ENCODE measurements around the gene RBM25. TPM values are rescaled to one million over a fixed set of nuclear protein-coding genes. Genes with fewer than 3 reads are reported as not detected.

RBM25 gene
- total and polyA plus RNA-seq, 4 donors: 8.4 to 26.2 (median 22.2) TPM

DNA sequence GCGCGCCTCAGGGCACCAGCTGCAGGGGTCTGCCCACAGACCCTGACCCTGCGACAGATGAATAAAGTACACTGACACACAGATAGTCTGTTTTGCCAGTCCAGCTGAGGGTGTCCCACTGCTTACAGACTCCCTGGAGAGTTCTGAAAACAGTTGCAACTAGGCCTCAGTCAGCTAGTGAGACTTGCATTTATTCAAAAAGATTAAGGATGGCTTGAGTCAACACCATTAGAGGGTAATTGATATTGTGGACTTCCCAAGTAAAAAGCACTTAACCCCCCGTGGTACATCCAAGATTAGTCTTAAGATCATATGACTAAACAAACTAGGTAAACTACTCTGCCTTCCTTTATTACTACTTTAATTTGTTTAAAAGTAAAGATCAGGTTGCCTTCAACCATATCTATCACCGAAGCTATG is 66.8 kb downstream of the RBM25 start (continued):
- TF ChIP-seq, protein P1, sequence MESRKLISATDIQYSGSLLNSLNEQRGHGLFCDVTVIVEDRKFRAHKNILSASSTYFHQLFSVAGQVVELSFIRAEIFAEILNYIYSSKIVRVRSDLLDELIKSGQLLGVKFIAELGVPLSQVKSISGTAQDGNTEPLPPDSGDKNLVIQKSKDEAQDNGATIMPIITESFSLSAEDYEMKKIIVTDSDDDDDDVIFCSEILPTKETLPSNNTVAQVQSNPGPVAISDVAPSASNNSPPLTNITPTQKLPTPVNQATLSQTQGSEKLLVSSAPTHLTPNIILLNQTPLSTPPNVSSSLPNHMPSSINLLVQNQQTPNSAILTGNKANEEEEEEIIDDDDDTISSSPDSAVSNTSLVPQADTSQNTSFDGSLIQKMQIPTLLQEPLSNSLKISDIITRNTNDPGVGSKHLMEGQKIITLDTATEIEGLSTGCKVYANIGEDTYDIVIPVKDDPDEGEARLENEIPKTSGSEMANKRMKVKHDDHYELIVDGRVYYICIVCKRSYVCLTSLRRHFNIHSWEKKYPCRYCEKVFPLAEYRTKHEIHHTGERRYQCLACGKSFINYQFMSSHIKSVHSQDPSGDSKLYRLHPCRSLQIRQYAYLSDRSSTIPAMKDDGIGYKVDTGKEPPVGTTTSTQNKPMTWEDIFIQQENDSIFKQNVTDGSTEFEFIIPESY (IDR thresholded peaks at IDR 0.05): no peak

DNA sequence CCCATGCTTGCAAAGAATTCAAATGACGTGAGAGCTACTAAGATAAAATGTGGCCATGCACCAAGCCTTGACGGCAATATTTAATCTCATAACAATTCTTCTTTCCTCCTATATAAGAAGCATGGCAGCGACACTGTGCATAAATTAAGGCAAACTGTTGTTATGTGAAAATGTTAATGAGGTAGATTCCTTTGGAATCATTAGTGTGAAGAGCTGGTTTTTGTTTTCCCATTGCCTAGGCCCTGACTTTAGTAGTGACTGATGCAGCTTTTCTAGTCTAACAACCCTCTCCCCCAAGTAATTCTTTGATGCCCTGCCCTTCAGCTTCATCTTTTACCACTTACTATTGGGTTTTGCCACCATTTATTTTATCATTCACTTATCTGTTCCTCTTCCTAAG is 67.4 kb downstream of the RBM25 start:
- DNase-seq (ENCODE audit: low spot score): no peak
- Histone ChIP-seq H3K9me3 (ENCODE audit: control insufficient read depth in 4 of 4, low read length in 3 of 4) (no peaks in the 10 kb centered on the region), H3K36me3 (ENCODE audit: control insufficient read depth in 4 of 4, insufficient read depth in 3 of 4, low read depth in 1 of 4, low read length in 3 of 4) (peaks cover 0 to 13% (median 12%) of the 10 kb centered on the region in 4 donors), H3K27ac (ENCODE audit: low read depth in 1 of 2, low read length in 2 of 2) (no peak overlapping the region), H3K9ac (ENCODE audit: low read depth in 1 of 2, low read length in 2 of 2) (no peak overlapping the region), H3K4me3 (ENCODE audit: low read depth in 1 of 3, low read length in 3 of 3) (no peak overlapping the region), H3K4me1 (ENCODE audit: control insufficient read depth in 4 of 4, insufficient read depth in 4 of 4, low read length in 3 of 4) (no peaks in the 10 kb centered on the region), H3K27me3 (ENCODE audit: control insufficient read depth in 4 of 4, insufficient read depth in 4 of 4, low read length in 3 of 4) (no peaks in the 10 kb centered on the region)
- TF ChIP-seq, protein P2, sequence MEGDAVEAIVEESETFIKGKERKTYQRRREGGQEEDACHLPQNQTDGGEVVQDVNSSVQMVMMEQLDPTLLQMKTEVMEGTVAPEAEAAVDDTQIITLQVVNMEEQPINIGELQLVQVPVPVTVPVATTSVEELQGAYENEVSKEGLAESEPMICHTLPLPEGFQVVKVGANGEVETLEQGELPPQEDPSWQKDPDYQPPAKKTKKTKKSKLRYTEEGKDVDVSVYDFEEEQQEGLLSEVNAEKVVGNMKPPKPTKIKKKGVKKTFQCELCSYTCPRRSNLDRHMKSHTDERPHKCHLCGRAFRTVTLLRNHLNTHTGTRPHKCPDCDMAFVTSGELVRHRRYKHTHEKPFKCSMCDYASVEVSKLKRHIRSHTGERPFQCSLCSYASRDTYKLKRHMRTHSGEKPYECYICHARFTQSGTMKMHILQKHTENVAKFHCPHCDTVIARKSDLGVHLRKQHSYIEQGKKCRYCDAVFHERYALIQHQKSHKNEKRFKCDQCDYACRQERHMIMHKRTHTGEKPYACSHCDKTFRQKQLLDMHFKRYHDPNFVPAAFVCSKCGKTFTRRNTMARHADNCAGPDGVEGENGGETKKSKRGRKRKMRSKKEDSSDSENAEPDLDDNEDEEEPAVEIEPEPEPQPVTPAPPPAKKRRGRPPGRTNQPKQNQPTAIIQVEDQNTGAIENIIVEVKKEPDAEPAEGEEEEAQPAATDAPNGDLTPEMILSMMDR (IDR thresholded peaks at IDR 0.05; ENCODE audit: low read depth, low read length, missing input control): no peak
- TF ChIP-seq HNF4G (IDR thresholded peaks at IDR 0.05) (no peak), TAF1 (conservative IDR thresholded peaks at IDR 0.05) (no peak), RXRA (IDR thresholded peaks at IDR 0.05) (no peak), FOXA2 (IDR thresholded peaks at IDR 0.05) (no peak), JUND (IDR thresholded peaks at IDR 0.05) (no peak), SP1 (IDR thresholded peaks at IDR 0.05) (no peak), FOXA1 (IDR thresholded peaks at IDR 0.05) (no peak), HNF4A (conservative IDR thresholded peaks at IDR 0.05) (no peak), GABPA (IDR thresholded peaks at IDR 0.05 in 1 of 2, conservative IDR thresholded peaks at IDR 0.05 in 1 of 2) (no peak), NR2F2 (IDR thresholded peaks at IDR 0.05) (no peak)
- TF ChIP-seq, protein P3, sequence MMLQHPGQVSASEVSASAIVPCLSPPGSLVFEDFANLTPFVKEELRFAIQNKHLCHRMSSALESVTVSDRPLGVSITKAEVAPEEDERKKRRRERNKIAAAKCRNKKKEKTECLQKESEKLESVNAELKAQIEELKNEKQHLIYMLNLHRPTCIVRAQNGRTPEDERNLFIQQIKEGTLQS (IDR thresholded peaks at IDR 0.05): no peak
- TF ChIP-seq, protein P4, sequence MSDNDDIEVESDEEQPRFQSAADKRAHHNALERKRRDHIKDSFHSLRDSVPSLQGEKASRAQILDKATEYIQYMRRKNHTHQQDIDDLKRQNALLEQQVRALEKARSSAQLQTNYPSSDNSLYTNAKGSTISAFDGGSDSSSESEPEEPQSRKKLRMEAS (IDR thresholded peaks at IDR 0.05): no peak
- 94% methylated on average over 3 of the region's 3 CpGs for WGBS

DNA sequence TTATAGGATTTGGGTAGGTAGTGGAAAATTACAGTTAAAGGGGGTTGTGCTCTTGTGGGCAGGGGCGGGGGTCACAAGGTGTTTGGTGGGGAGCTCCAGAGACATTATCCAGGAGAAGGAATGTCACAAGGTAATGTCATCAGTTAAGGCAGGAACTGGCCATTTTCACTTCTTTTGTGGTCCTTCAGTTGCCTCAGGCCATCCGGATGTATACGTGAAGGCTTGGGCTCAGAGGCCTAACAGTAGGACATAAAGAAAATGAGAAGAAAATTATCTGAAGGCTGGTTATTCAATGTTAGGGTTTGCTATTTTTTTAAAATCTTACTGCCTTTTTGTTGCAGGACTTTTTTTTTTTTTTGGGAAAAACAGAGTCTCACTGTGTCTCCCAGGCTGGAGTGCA is 75.5 kb downstream of the RBM25 start:
- no peak for DNase-seq (ENCODE audit: low spot score)
- H3K27me3 ChIP-seq (ENCODE audit: control insufficient read depth in 4 of 4, insufficient read depth in 4 of 4, low read length in 3 of 4): no peaks in the 10 kb centered on the region
- WGBS: 95% methylated on average over 3 of the region's 3 CpGs
- H3K4me1 ChIP-seq (ENCODE audit: control insufficient read depth in 4 of 4, insufficient read depth in 4 of 4, low read length in 3 of 4): peaks cover 5 to 16% (median 9%) of the 10 kb centered on the region in 4 donors
- no peak overlapping the region for H3K9ac ChIP-seq (ENCODE audit: low read depth in 1 of 2, low read length in 2 of 2)
- H3K4me3 ChIP-seq (ENCODE audit: low read depth in 1 of 3, low read length in 3 of 3): no peak overlapping the region
- TF ChIP-seq YY1 (IDR thresholded peaks at IDR 0.05): no peak
- TF ChIP-seq, protein P4 (IDR thresholded peaks at IDR 0.05): no peak
- TF ChIP-seq SP1 (IDR thresholded peaks at IDR 0.05): no peak
- no peak for TF ChIP-seq FOXA1 (IDR thresholded peaks at IDR 0.05)
- TF ChIP-seq JUND (IDR thresholded peaks at IDR 0.05): no peak
- no peak for TF ChIP-seq HNF4A (conservative IDR thresholded peaks at IDR 0.05)
- TF ChIP-seq EGR1 (IDR thresholded peaks at IDR 0.05; ENCODE audit: low read depth in 2 of 2): no peak
- no peak for TF ChIP-seq HNF4G (IDR thresholded peaks at IDR 0.05)
- no peak for TF ChIP-seq NR2F2 (IDR thresholded peaks at IDR 0.05)
- TF ChIP-seq, protein P3 (IDR thresholded peaks at IDR 0.05): no peak
- TF ChIP-seq, protein P5, sequence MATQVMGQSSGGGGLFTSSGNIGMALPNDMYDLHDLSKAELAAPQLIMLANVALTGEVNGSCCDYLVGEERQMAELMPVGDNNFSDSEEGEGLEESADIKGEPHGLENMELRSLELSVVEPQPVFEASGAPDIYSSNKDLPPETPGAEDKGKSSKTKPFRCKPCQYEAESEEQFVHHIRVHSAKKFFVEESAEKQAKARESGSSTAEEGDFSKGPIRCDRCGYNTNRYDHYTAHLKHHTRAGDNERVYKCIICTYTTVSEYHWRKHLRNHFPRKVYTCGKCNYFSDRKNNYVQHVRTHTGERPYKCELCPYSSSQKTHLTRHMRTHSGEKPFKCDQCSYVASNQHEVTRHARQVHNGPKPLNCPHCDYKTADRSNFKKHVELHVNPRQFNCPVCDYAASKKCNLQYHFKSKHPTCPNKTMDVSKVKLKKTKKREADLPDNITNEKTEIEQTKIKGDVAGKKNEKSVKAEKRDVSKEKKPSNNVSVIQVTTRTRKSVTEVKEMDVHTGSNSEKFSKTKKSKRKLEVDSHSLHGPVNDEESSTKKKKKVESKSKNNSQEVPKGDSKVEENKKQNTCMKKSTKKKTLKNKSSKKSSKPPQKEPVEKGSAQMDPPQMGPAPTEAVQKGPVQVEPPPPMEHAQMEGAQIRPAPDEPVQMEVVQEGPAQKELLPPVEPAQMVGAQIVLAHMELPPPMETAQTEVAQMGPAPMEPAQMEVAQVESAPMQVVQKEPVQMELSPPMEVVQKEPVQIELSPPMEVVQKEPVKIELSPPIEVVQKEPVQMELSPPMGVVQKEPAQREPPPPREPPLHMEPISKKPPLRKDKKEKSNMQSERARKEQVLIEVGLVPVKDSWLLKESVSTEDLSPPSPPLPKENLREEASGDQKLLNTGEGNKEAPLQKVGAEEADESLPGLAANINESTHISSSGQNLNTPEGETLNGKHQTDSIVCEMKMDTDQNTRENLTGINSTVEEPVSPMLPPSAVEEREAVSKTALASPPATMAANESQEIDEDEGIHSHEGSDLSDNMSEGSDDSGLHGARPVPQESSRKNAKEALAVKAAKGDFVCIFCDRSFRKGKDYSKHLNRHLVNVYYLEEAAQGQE (IDR thresholded peaks at IDR 0.05): no peak
- H3K9me3 ChIP-seq (ENCODE audit: control insufficient read depth in 4 of 4, low read length in 3 of 4): no peaks in the 10 kb centered on the region
- H3K27ac ChIP-seq (ENCODE audit: low read depth in 1 of 2, low read length in 2 of 2): no peak overlapping the region
- H3K36me3 ChIP-seq (ENCODE audit: control insufficient read depth in 4 of 4, insufficient read depth in 3 of 4, low read depth in 1 of 4, low read length in 3 of 4): peaks cover 0 to 2% (median 0%) of the 10 kb centered on the region in 4 donors
